GM19239 (cell line): ENCODE results near the gene CACNA2D3.

Experiments
- DNase-seq: peaks from one replicate; pipeline ENCODE4 v3.0.0; 2011; ENCODE audit warnings: low spot score; ENCODE audit not compliant: insufficient read length
- FAIRE-seq: peaks from 2 replicates; lab custom pipeline; 2011; peaks lifted over from hg19 to GRCh38; lab: Jason Lieb, UNC

The CACNA2D3 gene

DNA sequence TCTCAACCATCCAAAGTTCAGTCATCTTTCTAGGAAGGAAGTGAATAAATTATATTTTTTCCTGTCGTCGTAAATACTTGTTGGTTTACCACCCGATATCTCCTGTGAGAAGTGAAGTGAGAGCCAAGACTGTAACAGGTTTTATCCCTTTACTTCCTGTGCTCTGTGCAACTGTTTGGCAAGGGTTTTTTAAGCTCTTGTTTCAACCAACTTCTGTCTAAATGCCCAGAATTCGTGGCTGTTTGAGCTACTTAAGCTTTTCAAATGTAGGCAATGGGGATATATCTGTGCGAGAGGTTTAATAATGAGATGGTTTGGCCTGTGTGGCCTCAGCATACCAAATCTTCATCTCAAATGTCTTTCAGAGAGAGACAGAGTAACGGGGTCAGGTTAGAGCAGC, 670.8 kb downstream of the CACNA2D3 start:
- no peak for FAIRE-seq
- no peak for DNase-seq

DNA sequence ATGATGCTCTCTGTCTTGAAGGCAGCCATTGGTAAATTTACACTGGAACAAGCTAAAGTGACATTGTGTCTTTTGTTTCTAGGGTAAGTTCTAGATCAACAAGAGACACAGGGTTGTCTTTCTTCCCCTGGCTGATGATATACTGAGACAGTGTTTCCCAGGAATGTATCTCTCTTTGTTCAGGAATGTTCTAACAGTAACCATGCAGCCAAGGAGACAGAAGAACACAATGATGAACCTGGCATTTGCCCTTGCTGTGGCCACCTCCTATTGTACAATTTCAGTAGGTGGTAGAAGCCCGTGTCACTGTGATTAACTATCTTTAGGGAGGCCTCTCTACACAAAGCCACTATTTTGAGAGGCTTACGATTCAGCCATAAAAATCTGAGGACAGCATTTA, 674.8 kb downstream of the CACNA2D3 start:
- FAIRE-seq (no peak), DNase-seq (no peak)

DNA sequence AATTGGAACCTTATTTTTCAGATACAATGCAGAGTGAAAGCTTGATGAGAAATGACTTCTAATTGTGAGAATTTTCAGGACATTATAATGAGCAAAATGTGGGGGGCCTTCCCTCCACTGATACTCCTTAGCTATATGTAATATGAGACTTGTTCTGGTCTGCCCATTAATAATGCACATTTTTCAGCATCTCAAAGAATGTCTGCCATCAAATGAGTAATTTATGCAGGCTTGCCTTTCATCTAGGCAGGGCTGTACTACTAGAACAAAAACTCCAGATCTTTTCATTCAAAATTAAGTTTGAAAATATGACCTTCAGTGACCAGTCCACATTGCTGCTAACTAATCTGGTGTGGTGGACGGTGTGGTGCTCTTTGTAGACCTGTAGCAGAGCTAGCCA, 678.1 kb downstream of the CACNA2D3 start:
- no peak for DNase-seq
- FAIRE-seq = no peak

DNA sequence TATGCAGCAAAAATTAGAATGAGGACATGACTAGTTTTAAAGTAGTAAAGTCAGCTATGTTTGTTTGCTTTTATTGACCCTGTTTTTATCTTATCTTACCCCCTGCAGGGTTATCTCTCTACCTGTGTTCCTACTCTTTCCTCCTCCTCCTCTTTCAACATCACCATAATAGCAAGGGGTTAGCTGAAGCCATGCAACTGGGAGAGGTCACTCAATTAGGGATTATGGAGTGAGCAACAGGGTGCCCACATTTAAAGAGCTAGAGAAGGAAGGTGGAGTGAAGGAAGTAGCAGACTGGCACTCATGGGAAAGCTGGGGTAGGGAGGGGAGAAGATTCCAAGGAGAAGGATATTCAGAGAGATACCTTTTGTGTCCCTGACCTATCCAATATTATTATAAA, 679.6 kb downstream of the CACNA2D3 start:
- FAIRE-seq (no peak), DNase-seq (no peak)

DNA sequence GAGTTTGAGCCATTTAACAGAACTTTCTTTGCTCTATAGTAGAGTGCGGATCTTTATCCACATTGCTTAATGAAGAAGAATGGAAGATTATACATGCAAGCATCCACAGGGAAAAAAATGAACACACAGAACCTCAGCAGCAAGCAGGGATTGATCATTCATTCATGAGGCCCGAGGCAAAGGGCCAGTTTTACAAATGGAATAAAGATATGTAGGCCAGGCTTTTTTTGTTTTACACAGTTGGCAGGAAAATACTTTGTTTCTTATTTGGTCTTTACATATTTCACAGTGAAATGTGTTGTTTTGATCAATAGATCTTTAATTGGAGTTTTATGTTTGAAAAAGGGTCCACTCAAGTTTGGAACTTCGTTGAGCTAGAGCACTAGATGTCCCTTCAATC, 688.0 kb downstream of the CACNA2D3 start:
- DNase-seq (no peak), FAIRE-seq (no peak)

DNA sequence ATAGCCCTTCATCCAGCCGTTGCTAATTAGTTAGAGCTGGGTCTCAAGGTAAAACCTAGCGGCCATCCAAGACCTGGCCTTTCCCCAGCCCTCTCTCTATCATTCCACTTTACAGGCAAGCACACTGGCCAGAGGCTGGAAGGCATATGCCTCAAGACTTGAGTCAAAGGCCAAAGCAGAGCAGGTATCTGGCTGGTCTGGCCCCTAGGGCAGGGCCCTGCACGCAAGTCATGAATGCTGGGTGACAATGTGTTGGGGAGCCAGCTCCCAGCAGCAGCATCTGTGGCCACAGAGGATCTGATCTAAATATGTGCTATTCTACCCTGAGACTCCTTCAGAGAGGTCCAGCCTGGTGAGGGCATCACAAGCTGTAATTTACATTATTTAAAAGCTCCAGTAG, 691.9 kb downstream of the CACNA2D3 start:
- no peak for DNase-seq
- FAIRE-seq = no peak

DNA sequence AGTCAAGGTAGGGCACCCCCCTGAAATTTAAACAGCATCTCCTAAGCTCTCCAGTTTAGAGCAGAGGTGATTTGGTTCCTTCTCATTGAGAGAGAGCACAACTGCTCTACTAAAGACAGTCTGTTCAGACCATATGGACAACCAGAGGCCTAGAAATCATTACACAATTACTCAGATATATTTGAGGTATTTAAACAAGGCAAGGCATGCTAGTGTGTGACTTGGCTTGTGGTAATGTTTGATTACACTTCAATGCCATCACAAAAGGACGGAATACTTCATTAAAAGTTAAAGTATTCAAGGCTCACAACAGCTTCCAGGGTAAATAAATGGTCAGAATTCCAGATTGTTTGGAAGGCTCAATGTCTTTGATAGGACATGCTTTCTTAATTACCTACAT, 695.3 kb downstream of the CACNA2D3 start:
- FAIRE-seq = no peak
- no peak for DNase-seq

DNA sequence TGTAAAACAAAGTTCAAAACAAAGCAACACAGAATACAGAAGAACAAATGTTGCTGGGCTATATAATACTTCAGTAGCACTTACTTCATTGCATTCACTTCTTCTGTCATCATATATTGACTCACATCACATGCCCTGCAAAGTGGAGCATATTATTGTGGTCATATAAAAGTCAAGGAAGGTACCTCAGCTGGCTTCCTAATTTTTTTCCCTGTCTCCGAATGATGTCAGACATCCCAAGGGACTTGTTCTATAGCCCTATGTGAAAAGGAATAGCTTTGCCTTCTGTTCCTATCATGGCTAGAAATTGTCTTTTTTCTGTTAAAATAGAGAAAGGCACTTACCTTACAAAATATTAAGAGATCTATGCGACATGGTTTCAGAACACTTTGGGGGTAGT, 696.1 kb downstream of the CACNA2D3 start:
- no peak for DNase-seq

DNA sequence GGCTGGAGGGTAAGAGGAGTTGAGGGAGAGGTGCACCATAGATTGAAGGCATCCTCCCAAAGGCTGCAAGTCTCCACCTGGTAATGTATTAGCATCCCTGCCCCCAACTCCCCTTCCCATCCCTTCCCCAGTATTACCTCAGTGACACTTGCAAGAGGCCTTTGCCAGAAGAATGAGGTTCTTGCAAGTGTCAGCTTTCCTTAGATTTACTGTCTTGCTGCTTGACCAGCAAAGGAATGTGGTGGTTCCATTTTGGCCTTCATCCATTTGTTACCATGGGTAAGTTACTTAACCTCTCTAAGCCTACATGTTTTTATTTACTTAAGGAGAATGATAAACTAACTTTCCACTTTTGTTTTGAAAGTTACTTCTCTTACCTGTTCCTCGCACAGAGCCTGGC, 696.6 kb downstream of the CACNA2D3 start:
- FAIRE-seq (no peak), DNase-seq (no peak)

More for the DNA sequence above, 696.1 kb downstream of the CACNA2D3 start:
- FAIRE-seq = no peak

DNA sequence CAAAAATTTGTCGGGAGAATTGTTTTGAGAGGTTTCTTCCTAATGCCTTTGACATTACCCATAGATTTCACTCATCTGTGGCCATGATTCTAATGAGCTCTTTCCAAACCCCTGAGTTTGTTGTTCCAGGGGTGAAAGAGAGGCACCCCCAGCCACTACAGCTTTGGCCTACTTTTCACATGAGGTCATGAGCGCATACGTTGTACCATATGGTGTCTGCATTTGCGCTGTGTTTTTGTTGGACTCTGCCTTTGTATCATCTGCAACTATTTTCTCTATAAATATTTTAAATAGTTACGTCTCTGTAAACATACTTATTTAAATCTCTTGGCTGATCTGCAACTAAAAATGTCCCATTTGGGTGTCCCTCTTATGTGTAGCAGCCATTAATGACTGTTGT, 697.6 kb downstream of the CACNA2D3 start:
- no peak for FAIRE-seq
- no peak for DNase-seq

DNA sequence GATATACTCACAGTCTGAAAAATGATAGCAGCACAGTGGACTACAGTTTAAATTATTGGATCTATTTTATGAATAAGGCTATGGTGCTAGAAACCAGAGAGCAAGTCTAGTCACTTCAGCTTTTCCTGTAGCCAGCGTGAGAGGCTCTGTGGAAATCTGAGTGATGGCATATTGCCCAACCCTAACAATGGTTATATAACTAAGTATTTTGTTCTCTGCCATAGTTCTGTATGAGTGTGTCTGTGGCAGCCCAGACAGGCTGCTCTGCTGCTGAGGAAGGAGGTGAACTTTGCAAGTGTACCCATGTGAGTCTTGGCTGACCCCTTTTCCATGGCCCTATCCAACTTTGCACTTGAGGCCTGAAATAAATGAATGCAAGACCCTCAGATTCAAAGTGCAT, 699.9 kb downstream of the CACNA2D3 start:
- DNase-seq (no peak), FAIRE-seq (no peak)

DNA sequence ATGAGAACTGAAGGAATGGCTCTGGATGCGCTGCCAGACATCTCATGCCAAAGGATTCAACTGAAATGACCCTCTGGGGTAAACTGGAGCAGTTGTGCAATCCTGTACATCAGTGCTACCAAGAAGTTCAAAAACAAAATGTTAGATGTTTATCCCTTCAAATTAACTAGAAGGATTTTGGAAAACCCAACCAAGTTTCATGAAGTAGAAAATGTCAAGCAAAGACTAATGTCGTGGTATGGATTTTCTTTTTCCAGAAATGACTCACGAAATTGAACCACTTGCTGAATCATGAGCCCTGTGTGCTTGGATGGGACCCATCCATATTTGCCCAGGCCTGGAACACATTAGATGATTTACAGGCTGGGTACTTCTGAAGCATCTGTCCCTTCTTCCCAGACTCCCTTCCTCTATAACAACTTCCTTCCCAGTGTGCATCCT, 703.9 kb downstream of the CACNA2D3 start:
- FAIRE-seq = no peak
- DNase-seq = no peak

DNA sequence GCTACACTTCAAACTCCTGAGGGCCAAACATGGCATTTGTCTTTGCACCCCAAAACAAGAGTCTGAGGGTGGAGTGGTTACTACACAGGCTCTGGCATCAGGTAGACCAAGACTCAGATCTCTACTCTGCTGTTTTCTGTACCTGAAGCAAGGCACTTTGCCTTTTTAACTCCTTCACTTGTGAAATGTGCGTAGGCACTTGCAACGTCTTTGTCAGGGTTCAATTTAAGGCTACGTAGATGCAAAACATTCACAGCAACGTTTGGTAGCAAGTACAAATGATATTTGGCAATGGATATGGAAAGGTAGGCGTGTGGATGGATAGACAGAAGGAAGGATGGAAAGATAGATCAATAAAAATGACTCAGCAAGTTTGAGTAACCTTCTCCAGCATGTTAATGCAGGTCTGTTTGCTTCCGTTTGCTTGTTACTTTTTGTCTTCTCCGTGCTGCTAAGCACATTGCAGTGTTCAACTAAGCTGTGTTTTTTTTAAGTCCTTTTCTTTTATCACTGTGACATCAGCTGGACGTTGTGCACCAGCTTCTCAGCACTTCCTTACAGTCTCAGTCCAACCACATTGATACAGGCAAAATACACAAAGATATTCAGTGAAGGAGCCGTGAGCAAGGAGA, 704.8 kb downstream of the CACNA2D3 start:
- FAIRE-seq (no peak), DNase-seq (no peak)

DNA sequence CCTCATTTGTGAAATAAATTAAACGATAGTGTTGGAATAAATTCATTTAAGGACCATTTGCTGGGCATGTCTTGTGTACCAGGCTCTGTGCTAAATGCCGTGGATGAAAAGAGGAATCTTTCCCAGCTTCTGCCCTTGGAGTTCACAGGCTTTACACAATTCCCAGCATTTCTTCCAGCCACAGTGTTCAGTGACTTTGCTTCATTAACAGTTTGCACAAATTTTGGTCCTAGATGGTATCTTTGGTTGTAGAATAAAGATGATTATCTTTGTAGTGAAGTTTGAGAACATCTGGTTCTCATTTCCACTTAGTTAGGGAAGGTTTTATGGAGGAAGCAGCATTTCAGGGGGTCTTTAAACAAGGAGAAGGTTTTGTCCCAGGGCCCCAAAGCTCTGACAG, 705.4 kb downstream of the CACNA2D3 start:
- DNase-seq (no peak), FAIRE-seq (no peak)

DNA sequence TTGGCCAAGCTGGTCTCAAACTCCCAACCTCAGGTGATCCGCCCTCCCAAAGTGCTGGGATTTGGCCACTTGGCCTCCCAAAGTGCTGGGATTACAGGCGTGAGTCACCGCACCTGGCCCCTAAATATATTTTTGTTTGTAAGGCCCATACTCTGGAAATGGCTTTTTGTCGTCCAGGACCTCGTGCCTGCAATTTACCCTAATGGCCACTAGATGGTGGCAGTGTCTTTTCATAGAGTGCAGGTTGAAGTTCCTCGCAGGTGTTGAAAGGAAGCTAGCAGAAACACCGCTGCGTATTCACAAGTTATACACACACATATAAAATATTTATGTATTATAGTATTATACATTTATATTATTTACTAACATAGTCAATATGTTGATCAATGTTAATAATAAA, 708.3 kb downstream of the CACNA2D3 start:
- no peak for DNase-seq
- no peak for FAIRE-seq

DNA sequence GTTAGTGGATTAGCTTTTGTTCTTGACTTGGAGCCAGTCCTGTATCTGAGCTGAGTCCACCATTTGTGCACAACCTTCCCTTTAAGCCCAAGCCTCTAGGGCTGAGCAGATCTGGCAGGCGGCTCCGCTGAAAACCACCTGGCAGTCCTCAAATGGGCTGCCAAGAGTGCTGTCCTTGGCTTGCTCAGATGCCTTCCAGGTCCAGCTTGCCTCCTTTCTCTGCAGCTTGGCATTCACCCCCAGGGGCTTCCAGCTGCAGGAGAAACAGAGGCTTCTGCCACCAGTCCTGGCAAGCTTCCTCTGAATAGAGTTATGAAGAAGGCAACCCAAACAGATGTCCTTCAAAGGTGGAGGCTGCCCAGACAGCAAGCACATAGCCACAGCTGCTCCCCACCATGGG, 708.8 kb downstream of the CACNA2D3 start:
- FAIRE-seq (no peak), DNase-seq (no peak)

DNA sequence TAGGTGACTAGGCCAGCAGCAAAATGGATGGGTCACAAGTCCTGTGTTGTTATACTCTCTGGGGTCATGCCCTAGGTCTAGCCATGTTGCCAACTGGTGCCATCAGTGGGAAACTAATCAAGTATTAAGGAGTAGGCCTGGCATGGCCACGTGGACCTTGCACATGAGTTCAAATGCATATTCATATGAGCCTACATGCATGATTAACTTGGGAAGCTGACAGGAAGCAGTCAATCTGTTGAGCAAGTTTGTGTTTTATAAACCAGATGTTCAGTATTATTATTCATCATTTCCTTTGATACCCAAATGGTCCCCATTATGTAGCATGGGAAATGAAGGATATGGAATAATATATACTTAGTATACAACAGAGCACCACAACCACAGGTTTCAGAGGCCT, 710.5 kb downstream of the CACNA2D3 start:
- DNase-seq (no peak), FAIRE-seq (no peak)

DNA sequence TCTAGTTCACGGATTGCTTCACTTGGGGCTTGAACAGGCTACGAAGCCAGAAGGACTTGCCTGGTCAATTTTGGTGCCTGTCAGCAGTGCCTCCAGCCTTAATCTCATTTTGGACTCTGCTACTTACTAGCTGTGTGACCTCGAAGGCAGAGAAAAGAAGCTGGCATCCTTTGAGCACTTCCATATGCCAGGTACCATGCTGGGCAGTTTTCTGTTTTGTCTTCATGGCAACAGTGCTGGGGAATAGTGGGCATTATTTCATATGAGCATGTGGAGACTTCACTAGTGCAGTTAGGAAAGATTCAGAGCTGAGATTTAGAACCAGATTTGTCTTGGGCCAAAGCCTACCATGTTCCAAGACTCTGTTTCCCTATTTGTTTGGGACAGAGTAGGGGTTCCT, 713.3 kb downstream of the CACNA2D3 start:
- DNase-seq (no peak), FAIRE-seq (no peak)

DNA sequence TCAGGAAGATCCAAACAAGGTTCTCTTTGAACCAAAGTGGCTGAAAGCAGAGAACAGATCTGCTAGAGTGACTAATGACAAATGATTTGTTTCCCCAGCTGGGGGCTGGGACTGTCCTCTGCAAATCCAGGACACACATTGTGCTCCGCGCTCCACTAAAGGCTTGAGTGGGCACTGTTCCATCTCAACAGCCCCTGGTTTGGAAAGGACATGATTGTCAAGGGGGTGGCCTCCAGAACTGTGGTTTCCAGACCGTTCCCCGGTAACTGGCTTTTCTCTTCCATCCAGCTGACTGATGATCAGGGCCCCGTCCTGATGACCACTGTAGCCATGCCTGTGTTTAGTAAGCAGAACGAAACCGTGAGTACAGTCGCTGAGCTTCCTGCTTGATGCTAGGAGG, 714.5 kb downstream of the CACNA2D3 start:
- DNase-seq = no peak
- FAIRE-seq = no peak

DNA sequence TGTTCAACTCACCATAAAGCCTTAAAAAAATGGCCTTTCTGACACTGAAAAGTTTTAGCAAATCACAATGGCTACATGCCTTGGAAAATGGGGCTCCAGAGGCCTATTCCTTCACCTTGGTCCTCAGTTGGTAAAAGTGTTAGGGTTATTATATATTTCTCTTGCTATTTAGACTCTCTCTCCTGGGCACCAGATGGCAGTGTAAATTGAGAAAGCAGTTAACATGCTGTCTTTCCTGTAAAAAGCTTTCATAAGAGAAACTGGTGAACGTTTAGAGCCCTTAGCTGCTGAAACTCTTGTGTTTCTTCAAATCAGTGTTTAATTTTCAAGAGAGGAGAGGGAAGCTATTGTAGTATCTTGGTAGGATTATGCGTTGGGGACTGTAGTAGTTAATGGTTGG, 715.6 kb downstream of the CACNA2D3 start:
- FAIRE-seq = no peak
- DNase-seq = no peak

DNA sequence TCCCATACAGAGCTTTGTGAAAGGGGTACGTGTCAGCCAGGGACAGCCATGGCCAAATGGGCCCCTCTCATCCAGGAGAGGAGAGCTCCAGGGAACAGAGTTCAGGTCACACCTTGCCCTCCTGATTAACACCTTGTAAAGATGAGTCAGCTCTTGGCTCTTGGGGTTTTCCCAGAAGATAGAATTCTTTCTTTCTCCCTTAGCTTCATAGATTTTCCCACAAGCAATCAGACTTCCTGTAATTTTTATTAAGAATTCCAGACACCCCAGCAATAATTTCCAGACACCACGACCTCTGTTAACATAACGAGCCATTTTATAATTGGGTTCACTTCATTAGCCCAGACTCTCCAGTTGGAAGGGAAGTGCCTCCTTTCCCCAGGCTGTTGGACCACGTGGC, 719.1 kb downstream of the CACNA2D3 start:
- FAIRE-seq = no peak
- DNase-seq = no peak

DNA sequence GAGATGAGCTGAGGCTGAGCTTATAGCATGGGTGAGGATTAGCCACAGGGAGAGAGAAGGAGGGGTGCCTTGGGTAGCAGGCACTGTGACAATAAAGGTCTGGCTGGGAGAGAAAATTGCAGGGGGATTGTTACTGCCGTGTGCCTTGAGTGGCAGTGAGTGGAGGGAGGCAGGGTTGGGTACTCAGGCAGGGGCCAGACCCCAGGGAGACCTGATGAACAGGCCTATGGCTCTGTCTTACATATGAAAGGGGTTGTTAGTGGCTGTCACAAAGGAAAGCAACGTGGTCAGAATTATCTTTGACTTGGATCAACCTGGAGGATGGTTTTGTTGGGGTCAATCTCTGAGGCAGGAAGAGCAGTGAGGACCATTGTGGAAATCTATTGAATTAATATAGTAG, 721.0 kb downstream of the CACNA2D3 start:
- DNase-seq (no peak), FAIRE-seq (no peak)

DNA sequence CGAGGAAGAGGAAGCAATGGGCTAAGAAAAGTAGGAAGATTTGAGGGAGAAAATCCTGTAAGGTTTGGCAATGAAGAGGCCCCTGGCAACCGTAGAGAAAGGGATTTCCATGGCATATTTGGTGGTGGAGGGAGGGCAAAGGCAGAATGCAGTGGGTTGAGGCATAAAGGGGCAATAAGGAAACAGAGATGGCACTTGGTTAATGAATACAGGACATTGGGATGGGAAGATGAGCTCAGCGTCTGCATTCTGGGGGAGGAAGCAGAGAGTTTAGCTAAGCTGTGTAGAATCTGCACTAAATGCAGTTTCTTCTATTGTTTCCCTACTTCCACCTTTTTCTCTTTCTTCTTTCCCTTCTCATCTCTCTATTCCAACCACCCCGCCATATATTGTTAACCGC, 721.9 kb downstream of the CACNA2D3 start:
- no peak for FAIRE-seq
- no peak for DNase-seq
